SKM-1 (cell line): ENCODE data around the gene DSCAML1.

Source experiments
- DNase-seq: peaks from one replicate; lab custom pipeline; 2025; ENCODE audit not compliant: unreplicated experiment; lab: John Stamatoyannopoulos, UW

Gene DSCAML1

DNA sequence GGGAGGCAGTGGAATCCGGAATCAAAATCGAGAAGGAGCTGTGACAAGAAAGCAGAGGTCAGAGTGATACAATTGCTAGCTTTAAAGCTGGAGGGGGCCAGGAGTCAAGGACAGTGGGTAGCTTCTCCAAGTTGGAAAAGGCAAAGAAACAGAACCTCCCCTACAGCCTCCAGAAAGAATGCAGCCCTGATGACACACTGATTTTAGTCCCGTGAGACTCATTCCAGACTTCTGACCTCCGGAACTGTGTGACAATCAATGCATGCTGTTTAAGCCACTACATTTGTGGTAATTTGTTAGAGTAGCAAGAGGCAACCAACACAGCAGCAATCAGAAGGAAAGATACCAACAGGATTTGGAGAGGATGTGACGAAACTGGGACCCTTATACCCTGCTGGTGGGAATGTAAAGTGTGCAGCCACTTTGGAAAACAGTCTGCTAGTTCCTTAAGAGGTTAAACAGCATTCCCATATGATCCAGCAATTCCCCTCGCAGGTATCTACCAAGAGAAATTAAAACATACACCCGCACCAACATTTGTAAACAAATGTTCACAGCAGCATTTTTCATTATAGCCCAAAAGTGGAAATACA, 66.7 kb downstream of the DSCAML1 start:
- no peak for DNase-seq

DNA sequence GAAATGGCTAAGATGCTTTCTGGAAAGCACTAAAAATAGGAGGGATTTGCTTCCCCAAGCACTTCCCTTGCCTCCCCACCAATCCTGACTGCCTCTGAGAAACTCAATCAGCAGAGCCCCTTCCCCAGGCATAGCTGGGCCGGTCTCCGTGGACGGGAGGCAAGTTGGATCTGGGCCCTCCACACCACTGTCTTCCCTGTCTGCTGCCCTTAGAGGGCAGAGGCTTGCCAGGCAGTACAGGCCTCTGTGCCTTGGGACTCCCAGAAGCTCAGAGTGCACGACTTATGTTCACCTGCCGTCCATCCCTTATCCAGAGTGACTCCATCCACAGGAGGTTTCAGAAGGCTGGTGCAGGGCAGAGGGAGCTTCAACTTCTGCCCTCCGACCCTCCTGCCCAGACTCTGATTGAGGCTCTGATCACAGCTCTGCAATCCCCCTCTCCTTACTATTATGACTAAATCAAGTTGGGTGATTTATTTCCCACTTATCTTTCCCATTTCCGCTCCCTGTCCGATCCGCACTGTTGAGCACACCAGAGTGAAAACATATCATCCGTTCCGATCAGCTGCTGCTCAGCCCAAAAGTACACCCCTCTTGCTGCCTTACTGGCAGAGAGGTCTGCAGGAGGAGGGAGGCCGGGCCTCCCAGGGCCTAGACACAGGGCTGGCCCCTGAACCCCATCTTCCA, 71.8 kb downstream of the DSCAML1 start:
- no peak for DNase-seq

DNA sequence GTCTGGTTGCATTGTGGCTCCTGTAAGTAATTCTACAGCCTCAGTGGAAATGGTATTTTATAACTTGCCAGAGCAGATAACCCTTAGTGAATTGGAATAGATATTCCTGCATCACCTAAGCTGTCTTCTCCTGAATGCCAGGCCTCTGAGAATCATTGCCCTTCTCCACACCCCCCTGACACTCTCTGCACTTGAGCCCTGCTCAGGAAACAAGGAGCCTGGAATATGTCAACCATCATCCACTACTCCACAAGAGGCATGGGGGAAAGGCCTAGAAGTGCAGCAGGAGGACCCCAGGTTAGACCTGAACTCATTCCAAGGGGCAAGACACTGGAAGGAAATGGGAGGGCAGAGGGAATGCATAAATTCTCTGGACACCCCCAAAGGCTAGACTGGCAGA, 72.4 kb downstream of the DSCAML1 start:
- DNase-seq = no peak

DNA sequence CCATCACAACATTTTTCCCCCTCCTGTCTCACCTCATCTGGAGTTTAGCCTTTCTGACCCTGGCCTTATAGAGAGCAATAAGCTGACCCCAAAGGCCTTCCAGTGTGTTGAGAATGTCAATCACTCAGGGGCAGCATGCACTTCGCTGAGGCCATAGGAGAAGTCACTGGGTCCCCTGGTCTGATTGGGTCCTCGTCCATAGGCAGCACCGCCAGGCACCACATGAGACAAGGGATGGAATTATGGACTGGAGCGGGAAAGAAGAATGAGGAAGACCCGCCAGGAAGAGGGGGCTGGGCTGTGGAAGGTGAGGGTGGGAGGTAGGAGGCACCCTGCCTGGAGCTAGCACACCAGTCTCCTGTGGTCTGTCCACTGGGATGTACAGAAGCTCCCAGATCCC, 72.9 kb downstream of the DSCAML1 start:
- no peak for DNase-seq

DNA sequence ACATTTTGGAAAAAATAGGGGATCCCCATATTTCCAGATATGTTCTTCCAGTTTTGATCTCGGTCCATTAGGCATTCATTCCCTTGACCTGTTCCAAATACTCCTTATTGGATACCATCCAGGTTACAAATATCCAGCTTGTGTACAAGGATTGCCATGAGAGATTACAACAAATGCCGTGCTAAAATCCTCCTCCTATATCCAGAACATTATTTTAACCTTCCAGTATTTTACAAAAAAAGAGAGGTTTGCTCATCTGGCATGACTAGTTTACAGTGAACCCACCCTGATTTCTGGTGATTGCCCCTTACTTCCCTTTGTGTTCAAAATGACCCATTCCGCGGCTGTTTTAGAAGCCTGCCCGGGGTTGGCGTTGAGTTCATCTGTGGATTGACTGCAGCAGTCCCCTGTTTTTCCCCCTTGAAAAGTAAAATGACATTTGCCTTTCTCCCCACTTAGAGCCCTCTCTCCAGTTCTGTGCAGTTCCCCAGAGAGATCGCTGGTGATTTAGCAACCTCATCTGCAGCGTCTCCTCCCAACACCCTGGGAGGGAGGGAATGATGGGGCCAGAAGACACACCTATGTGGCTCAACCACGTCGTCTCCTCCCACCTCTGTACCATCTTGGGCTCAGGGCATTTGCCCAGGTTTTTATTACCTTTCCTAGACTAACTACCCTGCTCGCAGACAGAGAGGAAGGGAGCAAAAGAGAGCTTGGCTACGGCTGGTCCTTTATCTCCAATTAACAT, 73.6 kb downstream of the DSCAML1 start:
- no peak for DNase-seq

DNA sequence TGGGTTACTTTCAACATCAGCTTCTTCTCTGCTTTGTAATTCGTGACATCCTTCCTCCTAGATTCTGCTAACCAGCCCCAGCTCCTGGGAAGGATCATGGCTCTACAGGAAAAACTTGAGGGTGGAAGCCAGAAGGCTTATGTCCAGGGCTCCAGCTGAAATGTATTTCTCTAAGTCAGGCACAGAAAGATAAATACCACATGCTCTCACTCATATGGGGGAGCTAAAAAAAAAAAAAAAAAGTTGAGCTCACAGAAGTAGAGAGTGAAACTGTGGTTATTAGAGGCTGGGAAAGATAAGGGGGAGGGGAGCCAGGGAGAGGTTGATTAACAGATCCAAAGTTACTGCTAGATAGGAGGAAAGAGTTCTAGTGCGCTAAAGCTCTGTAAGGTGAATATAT, 74.9 kb downstream of the DSCAML1 start:
- DNase-seq = no peak

DNA sequence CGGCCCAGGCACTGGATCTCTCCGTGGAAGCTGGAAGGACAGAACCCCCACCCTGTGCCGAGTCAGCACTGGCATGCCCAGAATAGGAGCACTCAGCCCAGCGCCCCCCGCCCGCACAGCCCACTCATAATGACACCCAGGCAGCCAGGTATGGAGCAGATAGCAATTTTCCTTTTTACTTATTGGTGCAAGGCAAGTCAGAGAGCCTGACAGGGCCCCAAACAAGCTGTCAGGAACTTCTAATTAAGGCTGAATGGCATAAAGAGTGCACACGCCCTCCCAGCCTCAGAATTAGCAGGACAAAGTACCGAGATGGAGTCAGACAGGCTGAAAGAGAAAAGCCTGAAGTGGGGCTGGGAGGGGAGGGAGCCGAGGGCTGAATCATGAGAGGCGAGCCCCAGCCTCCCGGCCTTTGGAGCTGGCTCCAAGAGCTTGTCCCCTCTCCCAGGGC, 76.9 kb downstream of the DSCAML1 start:
- DNase-seq = no peak

DNA sequence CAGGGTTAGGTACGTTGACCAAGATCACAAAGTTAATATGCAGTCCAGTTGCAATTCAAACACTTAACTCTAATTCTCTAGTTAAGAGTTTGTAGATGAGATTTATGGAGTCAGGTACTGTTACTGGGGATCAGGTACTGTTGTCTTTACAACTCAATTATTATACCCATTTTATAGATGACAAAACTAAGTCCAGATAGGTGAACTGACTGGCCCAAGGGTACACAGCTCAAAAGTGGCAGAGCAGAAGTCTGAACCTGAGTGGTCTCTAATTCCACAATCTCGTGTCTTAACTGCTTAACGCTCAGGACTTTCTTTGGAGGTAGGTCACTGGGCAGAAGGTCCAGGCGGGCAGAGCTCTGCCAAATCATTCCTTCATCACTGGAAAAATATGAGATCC, 77.5 kb downstream of the DSCAML1 start:
- DNase-seq = no peak

DNA sequence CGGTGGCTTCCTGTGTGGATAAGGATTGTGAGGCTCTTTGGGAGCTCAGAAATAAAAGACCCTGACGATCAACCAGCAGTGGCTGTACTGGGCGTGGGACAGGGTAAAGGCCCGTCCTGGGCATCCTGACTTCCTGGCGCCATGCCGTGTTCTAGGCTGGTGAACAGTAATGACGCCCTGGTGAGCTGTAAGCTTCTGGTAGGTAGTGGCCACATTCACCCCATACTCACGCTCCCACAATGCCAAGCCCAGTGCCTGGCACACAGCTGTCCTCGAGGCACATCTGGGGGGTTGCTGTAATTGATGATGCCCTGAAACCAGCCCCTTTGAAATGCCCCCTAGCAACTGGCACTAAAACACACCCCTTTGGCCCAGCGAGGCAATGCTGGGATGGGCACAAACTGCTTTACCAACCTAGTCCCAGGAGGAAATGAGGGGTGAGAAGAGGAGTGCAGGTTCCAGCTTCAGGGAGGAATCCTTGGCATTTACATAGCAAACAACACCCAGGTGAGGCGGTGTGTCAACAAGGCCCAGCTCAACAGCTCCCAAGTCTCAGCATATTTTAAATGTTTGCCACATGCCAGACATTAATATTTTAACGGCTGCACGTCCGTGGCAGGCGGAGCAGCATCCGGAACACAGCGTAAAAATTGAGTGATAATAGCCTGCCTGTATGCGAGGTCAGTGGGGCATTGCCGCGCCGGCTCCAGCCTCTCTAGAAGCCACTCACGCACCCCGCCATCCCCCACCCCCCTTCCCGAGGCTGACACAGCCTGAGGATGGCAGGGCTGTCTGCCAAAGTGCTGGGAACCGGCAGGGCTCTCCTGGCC, 79.3 kb downstream of the DSCAML1 start:
- no peak for DNase-seq

DNA sequence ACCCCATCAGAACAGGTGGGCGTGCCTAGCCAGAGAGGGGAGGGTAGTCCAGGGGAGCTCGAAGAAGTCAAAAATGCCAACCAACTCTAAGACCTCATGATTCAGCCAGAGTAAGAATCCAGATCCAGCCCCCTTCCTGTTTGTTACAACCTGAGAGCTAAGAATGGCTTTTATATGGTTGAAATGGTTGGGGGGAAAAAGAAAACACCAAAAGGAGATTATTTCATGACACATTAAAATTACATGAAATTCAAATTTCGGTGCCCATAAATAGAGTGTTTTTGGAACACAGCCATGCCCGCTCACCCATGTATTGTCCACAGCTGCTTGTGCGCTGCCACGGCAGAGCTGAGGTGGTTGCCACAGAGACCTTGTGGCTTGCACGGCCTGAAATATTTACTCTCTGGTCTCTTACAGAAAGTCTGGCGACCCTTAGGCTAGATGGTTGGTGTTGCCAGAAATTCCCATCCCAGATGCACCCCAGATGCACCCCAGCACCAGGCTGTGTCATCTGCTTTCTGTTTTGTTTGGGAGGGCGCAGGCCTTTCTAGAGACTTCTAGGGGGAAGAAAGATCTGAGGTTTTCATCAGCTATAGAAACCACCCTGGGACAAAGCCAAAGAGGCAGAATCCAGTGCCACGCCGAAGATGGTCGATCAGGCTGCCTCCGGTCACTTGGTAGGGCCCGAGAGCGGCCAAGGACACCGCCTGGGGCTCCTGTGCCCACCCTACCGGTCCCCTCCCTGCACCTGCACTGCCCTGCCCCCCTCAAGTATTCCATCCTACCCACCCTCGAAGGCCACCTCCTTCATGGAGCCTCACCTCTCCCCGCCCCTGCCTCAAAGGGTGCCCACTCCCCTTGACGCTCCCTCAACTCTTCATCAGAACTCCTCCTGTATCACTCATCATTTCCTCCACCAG, 80.2 kb downstream of the DSCAML1 start:
- no peak for DNase-seq

DNA sequence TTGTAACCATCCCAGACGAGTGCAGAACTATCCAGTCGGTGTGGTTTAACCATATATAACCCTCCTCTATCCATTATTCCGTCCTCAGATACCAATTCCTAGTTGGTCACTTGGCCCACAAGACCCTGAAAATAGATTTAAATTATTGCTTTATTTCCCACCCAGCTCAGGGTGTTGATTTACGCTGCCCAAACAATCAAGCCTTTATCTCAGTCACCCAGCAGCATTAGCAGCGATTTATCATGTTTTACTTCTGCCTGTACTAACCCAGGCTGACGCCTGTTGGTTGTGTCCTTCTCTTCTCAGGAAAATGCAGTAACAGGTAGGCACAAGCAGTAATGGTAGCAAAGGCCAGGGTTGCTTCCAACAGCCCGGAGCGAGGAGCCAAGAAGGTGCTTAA, 81.2 kb downstream of the DSCAML1 start:
- no peak for DNase-seq

DNA sequence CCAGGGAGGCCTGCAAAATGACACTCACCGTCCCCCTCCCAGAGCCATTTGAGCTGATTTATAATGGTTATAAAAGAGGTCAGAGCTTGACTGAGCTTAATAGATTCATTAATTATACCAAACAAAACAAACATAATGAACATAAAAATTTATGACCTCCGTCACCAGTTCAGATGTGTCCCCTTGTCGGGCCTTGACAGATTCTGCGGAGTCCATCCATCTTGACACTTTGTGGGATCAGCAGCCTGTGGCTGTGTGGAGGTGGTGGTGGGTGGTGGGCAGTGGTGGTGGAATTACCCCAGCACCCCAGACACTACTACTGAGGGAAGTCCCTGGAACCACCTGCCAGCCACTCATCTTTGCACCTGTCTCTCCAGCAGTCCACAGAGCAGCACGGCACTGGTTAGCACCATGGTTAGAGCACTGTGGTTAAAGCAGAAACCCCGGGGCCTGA, 83.5 kb downstream of the DSCAML1 start:
- no peak for DNase-seq

DNA sequence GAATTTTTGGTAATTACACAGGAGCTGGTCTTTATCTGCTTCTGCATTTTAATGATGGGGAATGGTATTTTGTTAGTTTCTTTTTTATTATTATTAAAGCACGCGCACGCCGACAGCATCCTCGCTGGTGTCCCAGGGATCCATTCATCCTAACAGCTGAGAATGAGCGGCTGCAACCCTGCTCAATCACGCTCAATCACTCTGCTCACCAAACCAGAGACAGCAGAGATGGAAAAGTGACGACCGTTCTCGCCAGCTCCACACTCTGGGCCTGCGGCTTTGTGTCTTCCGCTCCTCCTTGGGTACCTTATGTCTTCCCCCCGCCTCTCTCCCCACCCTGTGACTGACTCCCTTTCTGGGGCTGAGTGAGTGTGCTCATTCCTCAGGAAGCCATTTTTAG, 84.5 kb downstream of the DSCAML1 start:
- DNase-seq = no peak

DNA sequence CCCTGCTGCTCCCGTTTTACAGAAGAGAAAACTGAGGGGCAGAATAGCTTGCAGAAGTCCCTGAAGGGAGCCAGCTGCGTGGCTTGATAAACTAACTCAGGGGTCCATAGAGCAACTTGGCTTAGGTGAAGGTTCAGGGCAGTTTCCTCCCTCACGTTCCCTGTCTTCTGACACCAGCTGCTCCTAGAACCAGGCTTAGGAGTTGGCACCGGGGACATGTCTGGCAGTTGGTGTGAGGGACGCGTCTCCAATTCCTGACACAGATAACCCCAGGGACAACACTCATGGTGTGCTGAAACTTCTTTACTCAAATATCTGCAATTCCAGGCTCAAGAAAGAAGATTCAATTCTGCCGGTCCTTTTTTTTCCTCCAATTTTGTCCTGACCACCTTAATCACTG, 85.7 kb downstream of the DSCAML1 start:
- no peak for DNase-seq

DNA sequence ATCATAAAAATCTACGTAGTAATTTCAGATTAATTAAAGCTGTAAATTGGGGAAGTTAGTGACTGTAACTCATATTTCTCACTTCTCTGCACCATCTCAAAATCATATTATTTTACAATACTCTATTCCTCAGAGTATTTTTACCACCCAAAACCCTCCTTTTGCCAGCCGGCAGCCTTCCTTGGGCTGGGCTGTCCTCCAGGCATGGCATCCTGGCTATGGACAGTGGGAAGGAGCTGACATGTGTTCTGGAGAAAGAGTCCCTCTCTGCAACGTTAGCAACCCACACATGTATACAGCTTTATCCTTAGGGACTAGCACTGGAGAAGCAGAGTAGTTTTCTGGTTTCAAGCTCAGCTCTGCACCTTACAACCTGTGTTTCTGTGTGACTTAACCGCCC, 86.8 kb downstream of the DSCAML1 start:
- DNase-seq = no peak

DNA sequence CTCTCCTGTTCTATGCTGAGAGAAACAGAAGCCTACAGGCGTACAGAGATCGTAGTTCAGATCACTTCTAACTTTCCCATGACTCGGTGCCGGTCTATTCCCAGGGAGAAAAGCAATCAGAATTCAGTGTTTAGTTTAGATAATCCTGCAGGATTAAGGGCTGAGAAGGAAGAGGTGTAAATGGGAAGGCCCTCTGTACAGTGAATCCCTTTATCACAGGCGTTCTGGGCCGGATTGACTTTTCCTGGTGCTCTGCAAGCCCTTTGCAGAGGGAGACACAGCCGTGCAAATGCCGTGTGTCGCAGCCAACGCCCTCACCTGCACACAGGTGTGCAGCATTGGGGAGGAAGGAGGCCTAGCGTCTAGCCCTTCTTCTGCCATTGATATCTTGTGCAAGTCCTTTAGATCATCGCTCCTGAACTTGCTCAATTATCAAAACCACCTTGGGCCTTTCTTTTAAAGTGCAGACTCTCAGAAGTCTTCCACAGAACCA, 90.6 kb downstream of the DSCAML1 start:
- no peak for DNase-seq

DNA sequence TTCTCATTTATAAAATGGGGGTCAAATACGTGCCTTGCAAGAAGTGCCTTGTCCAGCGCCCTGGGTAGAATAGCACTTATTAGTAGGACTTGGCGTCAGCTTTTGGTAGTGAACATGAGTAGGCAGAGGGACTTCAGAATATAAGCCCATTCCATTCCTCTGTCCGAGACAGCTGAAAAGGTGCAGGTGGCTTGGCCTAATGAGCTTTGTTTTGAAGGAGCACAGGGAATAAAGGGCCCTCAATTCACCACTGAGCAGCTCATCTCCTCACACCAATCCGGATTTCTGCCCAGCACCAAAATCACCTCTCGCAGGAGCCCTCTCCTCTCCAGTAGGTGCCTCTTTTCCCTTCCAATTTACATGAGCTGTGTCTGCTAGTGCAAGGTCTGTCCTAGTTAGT, 91.2 kb downstream of the DSCAML1 start:
- DNase-seq = no peak

DNA sequence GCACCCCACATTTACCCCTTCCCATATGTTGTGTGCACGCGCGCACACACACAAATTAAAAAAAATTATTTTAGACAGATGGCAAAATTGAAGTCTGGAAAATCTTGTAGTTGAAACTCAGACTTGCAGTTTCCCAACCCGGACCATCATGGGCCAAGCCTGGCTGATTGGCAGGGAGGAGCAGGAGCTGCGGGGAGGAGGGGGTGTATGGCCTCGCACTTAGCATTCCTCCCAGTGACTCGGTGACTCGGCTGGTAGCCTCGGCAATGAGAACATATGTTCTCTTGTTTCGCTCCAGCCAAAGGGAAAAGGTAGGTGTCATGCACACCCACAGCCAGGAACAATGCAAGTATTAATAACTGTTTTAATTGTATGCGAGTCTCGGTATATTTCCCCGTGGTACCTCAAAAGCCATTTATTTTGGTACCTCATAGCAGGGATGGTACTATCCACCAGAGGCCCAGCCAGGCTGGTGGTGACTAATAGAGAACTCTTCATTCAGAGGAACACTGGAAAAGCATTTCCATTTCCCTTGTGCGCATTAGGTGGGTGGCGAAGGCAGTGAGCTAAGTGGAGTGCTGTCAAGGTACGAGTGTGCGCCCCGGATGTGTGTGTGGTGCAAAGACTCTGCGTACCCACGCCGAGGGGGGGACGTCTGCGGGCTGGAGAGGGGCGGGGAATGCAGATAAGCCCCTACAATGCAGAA, 92.5 kb downstream of the DSCAML1 start:
- DNase-seq = no peak

DNA sequence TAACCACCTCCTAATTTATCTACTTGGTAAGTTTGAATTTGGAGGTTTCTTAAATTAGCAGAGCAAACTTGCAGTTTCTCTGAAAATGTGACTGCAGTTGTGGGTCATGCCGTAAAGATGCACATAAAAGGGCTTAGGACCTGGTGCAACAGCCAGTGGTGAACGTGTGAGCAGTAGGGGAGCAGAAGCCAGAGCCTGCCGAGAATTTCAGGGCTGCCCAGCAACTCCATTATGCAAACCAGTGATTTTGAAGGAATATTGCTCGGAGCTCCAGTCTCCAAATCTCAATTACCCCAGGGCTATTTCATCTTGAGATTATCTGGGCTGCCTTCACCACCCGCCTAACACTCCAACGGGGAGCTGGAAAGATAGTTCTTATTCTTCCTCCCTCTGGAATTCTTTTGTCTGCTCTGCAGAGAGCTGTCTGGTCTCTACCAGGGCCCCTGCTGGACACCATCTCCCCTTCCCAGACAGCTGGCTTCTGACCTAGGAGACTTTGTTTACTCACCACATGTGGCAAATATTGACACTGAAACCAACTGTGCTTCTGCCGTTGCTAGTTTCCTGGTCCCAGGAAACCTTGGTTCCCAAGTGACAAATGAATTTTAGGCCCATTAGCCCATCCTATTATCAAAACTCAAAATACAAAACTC, 93.9 kb downstream of the DSCAML1 start:
- DNase-seq = no peak
